GM12878 (cell line): ENCODE measurements around the gene AHNAK. TPM values are rescaled to one million over a fixed set of nuclear protein-coding genes. Genes with fewer than 3 reads are reported as not detected.

ENCODE experiments used
- ATAC-seq: fragments of 200-7000 bp; cut with Tn5 transposase; 3 replicates; pipeline ENCODE4 v1.9.1; 2020; ENCODE audit warnings: mild to moderate bottlenecking, moderate library complexity
- BruUV-seq: library from RNA; stranded (reverse); fragments of 400-500 nt; replicated peaks from 2 replicates; lab custom pipeline; 2021; lab: Mats Ljungman, UMichigan
- CTCF ChIA-PET: fragments of 300-600 bp; sonication (Branson Sonifier 250); formaldehyde crosslinking; extraction: SDS; loops from one replicate; lab custom pipeline; 2021; ENCODE audit warnings: inconsistent platforms; lab: Yijun Ruan, JAX
- POLR2A ChIA-PET: fragments of 350-600 bp; formaldehyde crosslinking; extraction: SDS; loops from one replicate; lab custom pipeline; 2021; ENCODE audit warnings: inconsistent platforms; lab: Charles Lee
- RAD21 ChIA-PET: fragments of 300-600 bp; sonication (Branson Sonifier 250); formaldehyde crosslinking; loops from one replicate; lab custom pipeline; 2023; ENCODE audit warnings: antibody characterized with exemption; ENCODE audit not compliant: unreplicated experiment; lab: Charles Lee
- SMC1A ChIA-PET: fragments of 300-600 bp; sonication (Branson Sonifier 250); formaldehyde crosslinking; loops from one replicate; lab custom pipeline; 2023; ENCODE audit not compliant: unreplicated experiment, uncharacterized antibody; lab: Charles Lee
- DNase-seq: peaks from one replicate; pipeline ENCODE4 v3.0.0-alpha.2; 2011; ENCODE audit warnings: low read depth, low spot score
- FAIRE-seq: peaks from 3 replicates; lab custom pipeline; 2011; peaks lifted over from hg19 to GRCh38; lab: Jason Lieb, UNC
- H2AFZ ChIP-seq: 2 replicates; pipeline ENCODE4 v1.6.0; 2011; ENCODE audit warnings: low read depth, low read length, control low read depth; ENCODE audit not compliant: control insufficient read depth
- H3K27ac ChIP-seq: 2 replicates; pipeline ENCODE4 v1.5.1; 2011; ENCODE audit warnings: control low read depth; ENCODE audit not compliant: control insufficient read depth, insufficient read depth
- H3K27me3 ChIP-seq, 2 experiments: replicated peaks in 1 of 2; 2 replicates each; pipeline versions ENCODE4 v1.6.0 to v1.6.1; 2011; ENCODE audit warnings: low read length in 1 of 2; ENCODE audit not compliant: control insufficient read depth in 2 of 2, insufficient read depth in 2 of 2
- H3K36me3 ChIP-seq, 2 experiments: 2 replicates each; pipeline ENCODE4 v1.5.1; 2011; ENCODE audit warnings: low read length in 1 of 2; ENCODE audit not compliant: control insufficient read depth in 2 of 2, insufficient read depth in 2 of 2
- H3K4me1 ChIP-seq: 2 replicates; pipeline ENCODE4 v1.6.1; 2011; ENCODE audit warnings: mild to moderate bottlenecking, low read length, moderate library complexity, mixed read lengths; ENCODE audit not compliant: control insufficient read depth, insufficient read depth
- H3K4me2 ChIP-seq: 2 replicates; pipeline ENCODE4 v1.6.0; 2011; ENCODE audit warnings: control low read depth; ENCODE audit not compliant: control insufficient read depth, insufficient read depth
- H3K4me3 ChIP-seq: fragments of 200-600 bp; sonication (generic); 2 replicates; pipeline ENCODE4 v1.5.1; 2016
- H3K79me2 ChIP-seq: 2 replicates; pipeline ENCODE4 v1.6.0; 2011; ENCODE audit warnings: low read length; ENCODE audit not compliant: control insufficient read depth, insufficient read depth
- H3K9ac ChIP-seq: 2 replicates; pipeline ENCODE4 v1.8.0; 2011; ENCODE audit warnings: low read length, control low read depth, mixed read lengths; ENCODE audit not compliant: control insufficient read depth, insufficient read depth
- H3K9me3 ChIP-seq: replicated peaks from 3 replicates; pipeline ENCODE4 v1.5.1; 2011; ENCODE audit warnings: mild to moderate bottlenecking, low read length; ENCODE audit not compliant: control insufficient read depth, insufficient read depth
- H4K20me1 ChIP-seq: 2 replicates; pipeline ENCODE4 v1.6.0; 2011; ENCODE audit not compliant: control insufficient read depth, insufficient read depth
- KDM1A ChIP-seq: fragments of 200-600 bp; sonication (generic); IDR thresholded peaks from 2 replicates; pipeline ENCODE4 v1.6.1; 2016; ENCODE audit warnings: borderline replicate concordance
- LARP7 ChIP-seq: fragments of 450-650 bp; IDR thresholded peaks from 2 replicates; pipeline ENCODE4 v1.6.1; 2017; ENCODE audit warnings: mild to moderate bottlenecking
- NKRF ChIP-seq: fragments of 450-650 bp; conservative IDR thresholded peaks from 2 replicates; pipeline ENCODE4 v1.6.1; 2017; ENCODE audit warnings: mild to moderate bottlenecking, moderate library complexity
- RCOR1 ChIP-seq: conservative IDR thresholded peaks from 2 replicates; pipeline ENCODE4 v1.6.1; 2012; ENCODE audit warnings: low read depth, low read length, improper control_type of control experiment
- USF1 ChIP-seq: IDR thresholded peaks from 2 replicates; pipeline ENCODE4 v1.6.1; 2011; ENCODE audit warnings: borderline replicate concordance, low read depth, mild to moderate bottlenecking, moderate library complexity, mixed read lengths, low read length; ENCODE audit not compliant: insufficient read depth; ENCODE audit errors: extremely low read length
- WGBS: methylation state at CpG from one replicate; pipeline ENCODE4 v1.1.6; 2016; ENCODE audit warnings: low lambda C conversion rate; ENCODE audit not compliant: insufficient replicate concordance, insufficient coverage; ENCODE audit errors: missing lambda C conversion rate; 5-methylcytosine and 5-hydroxymethylcytosine counted together
- in situ Hi-C: fragments of 300-500 bp; cut with MboI; formaldehyde crosslinking; loops from 9 replicates; pipeline ENCODE4 v1.14.3; 2018; ENCODE audit warnings: mixed read lengths
- intact Hi-C: fragments of 100-400 bp; cut with micrococcal nuclease; formaldehyde crosslinking; loops from one replicate; pipeline ENCODE4 v1.14.2; 2022; ENCODE audit not compliant: unreplicated experiment
- polyA plus RNA-seq, 11 experiments: library from polyadenylated mRNA; depleted of rRNA in 4 of 11; unstranded in 6 of 11; stranded (reverse) in 5 of 11; fragments of >200 nt; fragmentation: Nextera tagmentation in 4 of 11; fragmentation: Illumina TruSeq in 1 of 11; extraction: Ambion mirVana in 4 of 11; extraction: Trizol in 1 of 11; gene quantifications; 1 replicate in 1 of 11; 2 replicates in 10 of 11; pipeline versions ENCODE4 v1.2.1 to v1.2.3, GENCODE V29; 2011 to 2016; ENCODE audit warnings: inconsistent platforms in 2 of 11, missing spikeins in 2 of 11, low read depth in 1 of 11
- total RNA-seq, 4 experiments: library from RNA; depleted of rRNA in 3 of 4; stranded (reverse); fragments of >200 nt in 3 of 4; fragmentation: Illumina TruSeq in 1 of 4; extraction: Trizol in 1 of 4; gene quantifications; 2 replicates each; pipeline versions ENCODE4 v1.2.1 to v1.2.3, GENCODE V29; 2013 to 2021

The AHNAK gene
- total and polyA plus RNA-seq, 10 of the 15 experiments (the other 5 are each of a cell fraction or from before 2014, with no cell fraction given), result 0.76 to 90.3 (median 19.4) TPM

GRCh38 chr11:62502030-62502730, 44.4 kb downstream of the AHNAK start:
- ChIA-PET RAD21 (no interaction called here), SMC1A (interaction anchor here (1.0 to 1.9 kb wide), 3 partner anchors 9 to 40 kb away, joined by 3 to 6 read pairs (median 5); no protein-coding TSS in a partner anchor), CTCF (interaction anchor here (2.1 kb wide), 1 partner anchor 40 kb away, joined by 9 read pairs; no protein-coding TSS in a partner anchor), POLR2A (no interaction called here)
- Histone ChIP-seq H3K9ac (no peak overlapping the region), H3K27ac (no peak overlapping the region), H2AFZ (no peak overlapping the region), H3K27me3 (peaks cover 0 to 5% of the 10 kb centered on the region in 2 experiments; a peak in 1 of 4 replicates), H3K4me2 (no peak overlapping the region), H4K20me1 (no peaks in the 10 kb centered on the region), H3K4me3 (no peak overlapping the region), H3K4me1 (no peaks in the 10 kb centered on the region), H3K9me3 (no peaks in the 10 kb centered on the region), H3K79me2 (no peaks in the 10 kb centered on the region), H3K36me3 (no peaks in the 10 kb centered on the region)
- DNase-seq (no peak), FAIRE-seq (no peak), ATAC-seq (no peak)
- WGBS, result 19% methylated on average over 10 of the region's 10 CpGs
- intact Hi-C loops (no loop called here), in situ Hi-C loops (no loop called here)
- BruUV-seq, result no TSS peak
- no peak for TF ChIP-seq NKRF
- no peak for TF ChIP-seq USF1
- TF ChIP-seq KDM1A, result no peak
- no peak for TF ChIP-seq RCOR1
- no peak for TF ChIP-seq LARP7
